Measurements from ENCODE around the gene APBA2.

Gene APBA2

GRCh38 chr15:28986108-28986507 is 100.3 kb downstream of the APBA2 start:
- no peak for DNase-seq

- no peak for DNase-seq
These were observed 101.0 kb downstream of the APBA2 start for GRCh38 chr15:28986726-28987125.

GRCh38 chr15:28987337-28987736 is 101.6 kb downstream of the APBA2 start:
- no peak for DNase-seq

GRCh38 chr15:28989239-28989830 is 103.6 kb downstream of the APBA2 start:
- no peak for DNase-seq

GRCh38 chr15:28989896-28990295 is 104.1 kb downstream of the APBA2 start:
- DNase-seq: no peak

- no peak for DNase-seq
These were observed 104.6 kb downstream of the APBA2 start for GRCh38 chr15:28990390-28990789.

- DNase-seq: no peak
These were observed 105.7 kb downstream of the APBA2 start for GRCh38 chr15:28991236-28992171.

- no peak for DNase-seq
These were observed 106.6 kb downstream of the APBA2 start for GRCh38 chr15:28992336-28992864.

- no peak for DNase-seq
These were observed 107.4 kb downstream of the APBA2 start for GRCh38 chr15:28993051-28993719.

GRCh38 chr15:28993720-28994053 is 107.9 kb downstream of the APBA2 start:
- no peak for DNase-seq

GRCh38 chr15:28994142-28994830 is 108.5 kb downstream of the APBA2 start:
- DNase-seq: peak; percentile 82

GRCh38 chr15:28994831-28995596 is 109.2 kb downstream of the APBA2 start:
- no peak for DNase-seq

GRCh38 chr15:28995705-28996104 is 109.9 kb downstream of the APBA2 start:
- DNase-seq: no peak

- DNase-seq: no peak
These were observed 110.5 kb downstream of the APBA2 start for GRCh38 chr15:28996289-28996688.

GRCh38 chr15:28996953-28997352 is 111.2 kb downstream of the APBA2 start:
- no peak for DNase-seq

GRCh38 chr15:28997791-28998190 is 112.0 kb downstream of the APBA2 start:
- no peak for DNase-seq

GRCh38 chr15:28998511-28998910 is 112.7 kb downstream of the APBA2 start:
- DNase-seq: no peak

GRCh38 chr15:29003191-29003839 is 117.5 kb downstream of the APBA2 start:
- DNase-seq: no peak

GRCh38 chr15:29003840-29004233 is 118.1 kb downstream of the APBA2 start:
- DNase-seq: no peak

- no peak for DNase-seq
These were observed 120.2 kb downstream of the APBA2 start for GRCh38 chr15:29005931-29006330.

GRCh38 chr15:29008846-29009245 is 123.1 kb downstream of the APBA2 start:
- DNase-seq: no peak

GRCh38 chr15:29012097-29012496 is 126.3 kb downstream of the APBA2 start:
- DNase-seq: no peak

Measured in activated CD8-positive, alpha-beta memory T cell treated with anti-CD3 and anti-CD28 coated beads for 24 hours (primary cell).